Fibroblast of lung (primary cell): Measurements from ENCODE around the gene FNDC3B. TPM values are rescaled to one million over a fixed set of nuclear protein-coding genes. Genes with fewer than 3 reads are reported as not detected.

Experiments
- DNase-seq, 2 donors: peaks; one replicate each; pipeline versions ENCODE4 v3.0.0 to v3.0.0-alpha.2; 2010; ENCODE audit warnings: low read depth in 2 of 2
- H2AFZ ChIP-seq: 2 replicates; pipeline ENCODE4 v1.5.1; 2012; ENCODE audit warnings: low read length, control low read depth, inconsistent platforms
- H3K27ac ChIP-seq: 2 replicates; pipeline ENCODE4 v1.5.1; 2011; ENCODE audit warnings: low read length, control low read depth; ENCODE audit not compliant: insufficient read depth
- H3K27me3 ChIP-seq: 2 replicates; pipeline ENCODE4 v1.5.1; 2011; ENCODE audit warnings: mild to moderate bottlenecking, low read length; ENCODE audit not compliant: control insufficient read depth, insufficient read depth
- H3K36me3 ChIP-seq: 2 replicates; pipeline ENCODE4 v1.5.1; 2011; ENCODE audit warnings: low read length; ENCODE audit not compliant: control insufficient read depth, insufficient read depth
- H3K4me1 ChIP-seq: 2 replicates; pipeline ENCODE4 v1.5.1; 2011; ENCODE audit warnings: low read length; ENCODE audit not compliant: control insufficient read depth, insufficient read depth; ENCODE audit errors: extremely low read depth
- H3K4me2 ChIP-seq: 2 replicates; pipeline ENCODE4 v1.5.1; 2011; ENCODE audit warnings: low read length, control low read depth; ENCODE audit not compliant: insufficient read depth; ENCODE audit errors: extremely low read depth
- H3K4me3 ChIP-seq, 4 experiments: fragments of 200-600 bp in 1 of 4; sonication (generic) in 1 of 4; replicated peaks in 1 of 4; 2 replicates each; pipeline ENCODE4 v1.5.1; 2011 to 2016; ENCODE audit warnings: low read length in 4 of 4, low read depth in 3 of 4, mild to moderate bottlenecking in 3 of 4, control low read depth in 2 of 4, inconsistent platforms in 1 of 4, mixed read lengths in 1 of 4; ENCODE audit not compliant: insufficient read depth in 1 of 4; ENCODE audit errors: control extremely low read depth in 1 of 4
- H3K79me2 ChIP-seq: 2 replicates; pipeline ENCODE4 v1.5.1; 2012; ENCODE audit warnings: mild to moderate bottlenecking, low read length, inconsistent platforms; ENCODE audit not compliant: control insufficient read depth, insufficient read depth
- H3K9ac ChIP-seq: 2 replicates; pipeline ENCODE4 v1.5.1; 2011; ENCODE audit warnings: mild to moderate bottlenecking, low read length, control low read depth; ENCODE audit not compliant: insufficient read depth
- H3K9me3 ChIP-seq: 2 replicates; pipeline ENCODE4 v1.5.1; 2012; ENCODE audit warnings: low read depth, low read length; ENCODE audit not compliant: control insufficient read depth, insufficient read depth
- H4K20me1 ChIP-seq: 2 replicates; pipeline ENCODE4 v1.5.1; 2011; ENCODE audit warnings: low read length; ENCODE audit not compliant: control insufficient read depth, insufficient read depth; ENCODE audit errors: extremely low read depth
- CTCF ChIP-seq, 2 donors: IDR thresholded peaks in 1 of 2; conservative IDR thresholded peaks in 1 of 2; 1 replicate in 1 of 2; 2 replicates in 1 of 2; pipeline ENCODE4 v1.5.1; 2011 to 2012; ENCODE audit warnings: low read length in 2 of 2, control low read depth in 1 of 2, inconsistent platforms in 1 of 2, low read depth in 1 of 2, mild to moderate bottlenecking in 1 of 2
- EZH2 ChIP-seq: IDR thresholded peaks from 2 replicates; pipeline ENCODE4 v1.5.1; 2012; ENCODE audit warnings: low read length, control low read depth, mild to moderate bottlenecking; ENCODE audit errors: missing control alignments
- polyA plus RNA-seq, 2 donors: library from polyadenylated mRNA; depleted of rRNA in 1 of 2; stranded (reverse) in 1 of 2; unstranded in 1 of 2; fragments of >200 nt; gene quantifications; 2 replicates each; pipeline ENCODE4 v1.2.1, GENCODE V29; 2011 to 2012; ENCODE audit warnings: missing spikeins in 1 of 2
- total RNA-seq: library from RNA; depleted of rRNA; stranded (reverse); fragments of >200 nt; gene quantifications from 2 replicates; pipeline ENCODE4 v1.2.1, GENCODE V29; 2014

The FNDC3B gene
- total and polyA plus RNA-seq, 2 donors (not counting 1 experiment from before 2014, with no cell fraction given), result 26.1 to 76.8 TPM

- Histone ChIP-seq H3K27me3 (no peaks in the 10 kb centered on the region), H3K4me2 (no peak overlapping the region), H3K79me2 (peaks cover 28% of the 10 kb centered on the region), H4K20me1 (no peaks in the 10 kb centered on the region), H3K36me3 (no peaks in the 10 kb centered on the region), H3K4me1 (no peaks in the 10 kb centered on the region), H2AFZ (no peak overlapping the region), H3K27ac (no peak overlapping the region), H3K4me3 (no peak overlapping the region), H3K9ac (no peak overlapping the region), H3K9me3 (no peaks in the 10 kb centered on the region)
- DNase-seq, result peak in 1 of 2 donors; percentile 59
- no peak for TF ChIP-seq CTCF (conservative IDR thresholded peaks at IDR 0.05 in 1 of 2, IDR thresholded peaks at IDR 0.05 in 1 of 2; ENCODE audit: low read depth in 1 of 2, low read length in 2 of 2)
- TF ChIP-seq EZH2, result no peak
These were observed 150.7 kb downstream of the FNDC3B start for GRCh38 chr3:172189987-172190603.

GRCh38 chr3:172190980-172191379 is 151.6 kb downstream of the FNDC3B start:
- Histone ChIP-seq H3K4me3 (no peak overlapping the region), H3K4me1 (no peaks in the 10 kb centered on the region), H3K27ac (no peak overlapping the region), H3K36me3 (no peaks in the 10 kb centered on the region), H3K79me2 (peaks cover 29% of the 10 kb centered on the region), H3K9ac (no peak overlapping the region), H3K9me3 (no peaks in the 10 kb centered on the region), H3K27me3 (no peaks in the 10 kb centered on the region), H2AFZ (no peak overlapping the region), H4K20me1 (no peaks in the 10 kb centered on the region), H3K4me2 (no peak overlapping the region)
- TF ChIP-seq EZH2, result no peak
- TF ChIP-seq CTCF (conservative IDR thresholded peaks at IDR 0.05 in 1 of 2, IDR thresholded peaks at IDR 0.05 in 1 of 2; ENCODE audit: low read depth in 1 of 2, low read length in 2 of 2), result no peak
- DNase-seq, result no peak

- Histone ChIP-seq H3K27ac (no peak overlapping the region), H3K4me2 (no peak overlapping the region), H3K9ac (no peak overlapping the region), H3K79me2 (peaks cover 35% of the 10 kb centered on the region), H3K27me3 (no peaks in the 10 kb centered on the region), H2AFZ (no peak overlapping the region), H3K9me3 (no peaks in the 10 kb centered on the region), H3K4me3 (no peak overlapping the region), H3K36me3 (no peaks in the 10 kb centered on the region), H4K20me1 (no peaks in the 10 kb centered on the region), H3K4me1 (no peaks in the 10 kb centered on the region)
- no peak for DNase-seq
- TF ChIP-seq EZH2, result no peak
- no peak for TF ChIP-seq CTCF (conservative IDR thresholded peaks at IDR 0.05 in 1 of 2, IDR thresholded peaks at IDR 0.05 in 1 of 2; ENCODE audit: low read depth in 1 of 2, low read length in 2 of 2)
These were observed 152.3 kb downstream of the FNDC3B start for GRCh38 chr3:172191629-172192028.
